HEK293 (cell line): Measurements from ENCODE around the gene BICD1.

Experiments used
- CTCF ChIA-PET: fragments of 350-600 bp; formaldehyde crosslinking; extraction: SDS; loops from one replicate; lab custom pipeline; 2021; ENCODE audit warnings: antibody characterized with exemption; lab: Yijun Ruan, JAX
- POLR2A ChIA-PET: fragments of 300-600 bp; formaldehyde crosslinking; extraction: SDS; loops from one replicate; lab custom pipeline; 2020; ENCODE audit warnings: antibody characterized with exemption, inconsistent platforms; lab: Yijun Ruan, JAX
- H3K27ac ChIP-seq: fragments of 200-500 bp; sonication (Bioruptor generic); 2 replicates; pipeline ENCODE4 v1.5.1; 2014; ENCODE audit warnings: low read depth, low read length, control low read depth, inconsistent platforms; ENCODE audit errors: extremely low read depth
- H3K36me3 ChIP-seq, 2 experiments: fragments of 200-500 bp in 1 of 2; sonication (Bioruptor generic) in 1 of 2; 1 replicate in 1 of 2; 2 replicates in 1 of 2; pipeline ENCODE4 v1.5.1; 2014 to 2017; ENCODE audit warnings: inconsistent platforms in 2 of 2, low read length in 2 of 2; ENCODE audit not compliant: control insufficient read depth in 2 of 2, insufficient read depth in 1 of 2
- H3K4me1 ChIP-seq: fragments of 200-500 bp; sonication (Bioruptor generic); 2 replicates; pipeline ENCODE4 v1.5.1; 2014; ENCODE audit warnings: mild to moderate bottlenecking, low read length, inconsistent platforms; ENCODE audit not compliant: control insufficient read depth, insufficient read depth
- H3K4me3 ChIP-seq: 2 replicates; pipeline ENCODE4 v1.5.1; 2011; ENCODE audit warnings: low read depth, mild to moderate bottlenecking, control low read depth, low read length, moderate library complexity
- H3K9me3 ChIP-seq: fragments of 200-500 bp; sonication (Bioruptor generic); 2 replicates; pipeline ENCODE4 v1.5.1; 2014; ENCODE audit warnings: low read depth, low read length, inconsistent platforms; ENCODE audit not compliant: control insufficient read depth, insufficient read depth
- KLF16 ChIP-seq: fragments of 450-650 bp; formaldehyde crosslinking; IDR thresholded peaks from 2 replicates; pipeline ENCODE4 v1.5.1; 2017; ENCODE audit warnings: missing biosample characterization, missing genetic modification characterization
- PRDM2 ChIP-seq: fragments of 450-650 bp; formaldehyde crosslinking; IDR thresholded peaks from 2 replicates; pipeline ENCODE4 v1.5.1; 2016; ENCODE audit warnings: missing biosample characterization, missing genetic modification characterization, borderline replicate concordance
- ZBTB6 ChIP-seq: fragments of 450-650 bp; formaldehyde crosslinking; IDR thresholded peaks from 2 replicates; pipeline ENCODE4 v1.5.1; 2017; ENCODE audit warnings: missing biosample characterization, missing genetic modification characterization
- ZBTB8A ChIP-seq: fragments of 450-650 bp; formaldehyde crosslinking; IDR thresholded peaks from 2 replicates; pipeline ENCODE4 v1.5.1; 2016; ENCODE audit warnings: missing biosample characterization, missing genetic modification characterization
- ZNF112 ChIP-seq: fragments of 450-650 bp; formaldehyde crosslinking; IDR thresholded peaks from 2 replicates; pipeline ENCODE4 v1.5.0; 2017; ENCODE audit warnings: missing biosample characterization, missing genetic modification characterization
- ZNF184 ChIP-seq: fragments of 450-650 bp; IDR thresholded peaks from 2 replicates; pipeline ENCODE4 v1.5.1; 2018; ENCODE audit warnings: missing biosample characterization, mild to moderate bottlenecking, missing genetic modification characterization
- ZNF221 ChIP-seq: fragments of 450-650 bp; formaldehyde crosslinking; IDR thresholded peaks from 2 replicates; pipeline ENCODE4 v1.5.1; 2017; ENCODE audit warnings: missing biosample characterization, missing genetic modification characterization, borderline replicate concordance
- ZNF398 ChIP-seq: fragments of 450-650 bp; formaldehyde crosslinking; IDR thresholded peaks from 2 replicates; pipeline ENCODE4 v1.5.1; 2017; ENCODE audit warnings: missing biosample characterization, missing genetic modification characterization
- ZNF433 ChIP-seq: fragments of 450-650 bp; formaldehyde crosslinking; IDR thresholded peaks from 2 replicates; pipeline ENCODE4 v1.5.1; 2016; ENCODE audit warnings: missing biosample characterization, missing genetic modification characterization, low read depth
- ZNF544 ChIP-seq: fragments of 450-650 bp; formaldehyde crosslinking; IDR thresholded peaks from 2 replicates; pipeline ENCODE4 v1.5.0; 2017; ENCODE audit warnings: missing biosample characterization, missing genetic modification characterization
- ZNF555 ChIP-seq: fragments of 450-650 bp; formaldehyde crosslinking; conservative IDR thresholded peaks from 2 replicates; pipeline ENCODE4 v1.5.1; 2017; ENCODE audit warnings: missing biosample characterization, mild to moderate bottlenecking, missing genetic modification characterization, inconsistent platforms
- ZNF561 ChIP-seq: fragments of 450-650 bp; IDR thresholded peaks from 2 replicates; pipeline ENCODE4 v1.5.1; 2018; ENCODE audit warnings: missing biosample characterization, missing genetic modification characterization, borderline replicate concordance
- ZNF571 ChIP-seq: fragments of 450-650 bp; formaldehyde crosslinking; IDR thresholded peaks from 2 replicates; pipeline ENCODE4 v1.5.0; 2017; ENCODE audit warnings: missing biosample characterization, missing genetic modification characterization
- ZNF585B ChIP-seq: fragments of 450-650 bp; formaldehyde crosslinking; IDR thresholded peaks from 2 replicates; pipeline ENCODE4 v1.5.1; 2016; ENCODE audit warnings: missing biosample characterization, missing genetic modification characterization
- ZNF621 ChIP-seq: fragments of 450-650 bp; formaldehyde crosslinking; IDR thresholded peaks from 2 replicates; pipeline ENCODE4 v1.5.1; 2017; ENCODE audit warnings: missing biosample characterization, missing genetic modification characterization
- ZNF670 ChIP-seq: fragments of 450-650 bp; formaldehyde crosslinking; IDR thresholded peaks from 2 replicates; pipeline ENCODE4 v1.5.1; 2016; ENCODE audit warnings: missing biosample characterization, missing genetic modification characterization, low read depth
- ZNF768 ChIP-seq: fragments of 450-650 bp; formaldehyde crosslinking; IDR thresholded peaks from 2 replicates; pipeline ENCODE4 v1.5.1; 2018; ENCODE audit warnings: missing biosample characterization, mild to moderate bottlenecking, missing genetic modification characterization
- ZNF830 ChIP-seq: fragments of 450-650 bp; IDR thresholded peaks from 2 replicates; pipeline ENCODE4 v1.5.0; 2018; ENCODE audit warnings: missing biosample characterization, missing genetic modification characterization, low read depth, mild to moderate bottlenecking, moderate library complexity
- ZNF837 ChIP-seq: fragments of 450-650 bp; formaldehyde crosslinking; IDR thresholded peaks from 2 replicates; pipeline ENCODE4 v1.5.1; 2016; ENCODE audit warnings: missing biosample characterization, missing genetic modification characterization

Gene BICD1

GRCh38 chr12:32254260-32254956, 147.8 kb downstream of the BICD1 start:
- Histone ChIP-seq H3K36me3 (no peaks in the 10 kb centered on the region), H3K4me1 (no peaks in the 10 kb centered on the region), H3K9me3 (no peaks in the 10 kb centered on the region), H3K4me3 (no peak overlapping the region), H3K27ac (no peak overlapping the region)
- POLR2A ChIA-PET, result no interaction called here
- CTCF ChIA-PET, result interaction anchor here (0.6 kb wide), 1 partner anchor 56 kb away, joined by 4 read pairs; no protein-coding TSS in a partner anchor
- no peak for TF ChIP-seq ZNF585B (tag by site-specific recombination)
- TF ChIP-seq PRDM2, result no peak
- no peak for TF ChIP-seq ZNF768 (tag by site-specific recombination)
- TF ChIP-seq ZNF837, result no peak
- TF ChIP-seq ZNF184 (tag by site-specific recombination), result no peak
- TF ChIP-seq ZNF112 (tag by site-specific recombination), result no peak
- TF ChIP-seq ZNF670, result no peak
- no peak for TF ChIP-seq ZNF621 (tag by site-specific recombination)
- no peak for TF ChIP-seq ZBTB6 (tag by site-specific recombination)
- TF ChIP-seq ZNF221, result no peak
- TF ChIP-seq ZBTB8A (tag by site-specific recombination), result no peak

GRCh38 chr12:32255588-32255987, 148.9 kb downstream of the BICD1 start:
- Histone ChIP-seq H3K9me3 (no peaks in the 10 kb centered on the region), H3K27ac (no peak overlapping the region), H3K36me3 (no peaks in the 10 kb centered on the region), H3K4me1 (no peaks in the 10 kb centered on the region), H3K4me3 (no peak overlapping the region)
- ChIA-PET CTCF (no interaction called here), POLR2A (no interaction called here)
- TF ChIP-seq ZNF561 (tag by site-specific recombination), result no peak
- TF ChIP-seq ZNF621 (tag by site-specific recombination), result no peak
- no peak for TF ChIP-seq ZNF433 (tag by site-specific recombination)
- no peak for TF ChIP-seq KLF16 (tag by site-specific recombination)
- no peak for TF ChIP-seq ZNF571 (tag by site-specific recombination)
- TF ChIP-seq ZNF830 (tag by site-specific recombination), result no peak
- no peak for TF ChIP-seq ZNF555 (tag by site-specific recombination)
- no peak for TF ChIP-seq ZNF398 (tag by site-specific recombination)
- TF ChIP-seq ZNF544 (tag by site-specific recombination), result no peak
